Mesendoderm (in vitro differentiated cells): ENCODE results near the gene TENM4.
"Not testable (repeated sequence)": the region's sequence is repeated elsewhere in the genome, so short reads cannot be mapped to it uniquely, and the experiment has no call there.

Experiments used
- DNase-seq: peaks from one replicate; pipeline ENCODE4 v3.0.0; 2013
- H2AK5ac ChIP-seq: 2 replicates; pipeline ENCODE4 v1.6.1; 2013; ENCODE audit warnings: low read length, inconsistent platforms
- H2BK120ac ChIP-seq: 2 replicates; pipeline ENCODE4 v1.6.1; 2013; ENCODE audit warnings: low read depth, mild to moderate bottlenecking, low read length, moderate library complexity, mixed read lengths
- H2BK15ac ChIP-seq: replicated peaks from 2 replicates; pipeline ENCODE4 v1.6.1; 2013; ENCODE audit warnings: low read depth, mild to moderate bottlenecking, moderate library complexity
- H2BK5ac ChIP-seq: 2 replicates; pipeline ENCODE4 v1.6.1; 2013; ENCODE audit warnings: low read length, inconsistent platforms
- H3K18ac ChIP-seq: 2 replicates; pipeline ENCODE4 v1.6.1; 2013; ENCODE audit warnings: mild to moderate bottlenecking, low read length, mixed read lengths
- H3K23ac ChIP-seq: one replicate; pipeline ENCODE4 v1.6.1; 2013; ENCODE audit warnings: low read length
- H3K27ac ChIP-seq: 2 replicates; pipeline ENCODE4 v1.5.1; 2013; ENCODE audit warnings: low read depth, mild to moderate bottlenecking, inconsistent platforms, low read length, moderate library complexity
- H3K27me3 ChIP-seq: 2 replicates; pipeline ENCODE4 v1.6.1; 2013; ENCODE audit warnings: low read length, control low read depth, mild to moderate bottlenecking, inconsistent platforms; ENCODE audit not compliant: insufficient read depth, poor library complexity
- H3K36me3 ChIP-seq: 2 replicates; pipeline ENCODE4 v1.6.1; 2013; ENCODE audit warnings: low read length, inconsistent platforms; ENCODE audit not compliant: control insufficient read depth, insufficient read depth
- H3K4ac ChIP-seq: one replicate; pipeline ENCODE4 v1.6.1; 2013; ENCODE audit warnings: low read depth, mild to moderate bottlenecking, low read length, moderate library complexity
- H3K4me1 ChIP-seq: 2 replicates; pipeline ENCODE4 v1.6.1; 2013; ENCODE audit warnings: low read depth, low read length, inconsistent platforms; ENCODE audit not compliant: control insufficient read depth
- H3K4me2 ChIP-seq: 2 replicates; pipeline ENCODE4 v1.6.1; 2013; ENCODE audit warnings: low read length
- H3K4me3 ChIP-seq: 2 replicates; pipeline ENCODE4 v1.5.1; 2013; ENCODE audit warnings: mild to moderate bottlenecking, low read length
- H3K56ac ChIP-seq: one replicate; pipeline ENCODE4 v1.6.1; 2013; ENCODE audit warnings: low read length
- H3K79me1 ChIP-seq: 2 replicates; pipeline ENCODE4 v1.6.1; 2013; ENCODE audit warnings: low read length, inconsistent platforms
- H3K79me2 ChIP-seq: 2 replicates; pipeline ENCODE4 v1.6.1; 2013; ENCODE audit warnings: mild to moderate bottlenecking, low read length; ENCODE audit not compliant: control insufficient read depth, insufficient read depth
- H3K9ac ChIP-seq: 2 replicates; pipeline ENCODE4 v1.6.1; 2013; ENCODE audit warnings: low read length, inconsistent platforms
- H4K5ac ChIP-seq: one replicate; pipeline ENCODE4 v1.6.1; 2013; ENCODE audit warnings: low read length
- H4K8ac ChIP-seq: one replicate; pipeline ENCODE4 v1.6.1; 2013; ENCODE audit warnings: low read depth, mild to moderate bottlenecking, control low read depth, low read length, moderate library complexity
- WGBS: extraction: QIAGEN DNeasy Blood & Tissue Kit; methylation state at CpG from one replicate; pipeline ENCODE4 v1.1.7; 2013; ENCODE audit warnings: low lambda C conversion rate, missing lambda C conversion rate; ENCODE audit not compliant: insufficient coverage; ENCODE audit errors: extremely low coverage; 5-methylcytosine and 5-hydroxymethylcytosine counted together

Gene TENM4

DNA sequence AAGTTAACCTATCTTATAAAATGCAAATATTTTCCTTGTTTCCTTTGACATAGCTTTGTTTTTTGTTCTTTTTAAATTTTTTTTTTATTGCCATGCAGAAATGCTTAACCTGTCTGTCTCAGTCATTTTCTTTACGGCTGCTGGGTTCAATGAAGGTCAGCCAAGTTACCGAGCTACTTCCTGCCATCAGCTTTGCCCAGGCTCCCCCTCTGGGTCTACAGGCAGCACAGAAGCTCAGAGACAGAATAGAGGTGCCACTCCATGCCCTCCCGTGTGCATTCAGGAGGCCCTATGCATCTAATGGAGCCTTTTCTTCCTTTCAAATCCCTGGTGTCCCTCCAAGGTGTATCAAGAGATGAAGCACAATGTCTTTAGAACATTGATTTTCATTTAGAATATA is 455.2 kb downstream of the TENM4 start:
- Histone ChIP-seq H2BK120ac (no peak overlapping the region), H4K5ac (no peak overlapping the region), H3K27ac (no peak overlapping the region), H3K36me3 (no peaks in the 10 kb centered on the region), H3K18ac (no peak overlapping the region), H3K56ac (no peak overlapping the region), H2AK5ac (no peak overlapping the region), H3K23ac (no peak overlapping the region), H3K27me3 (no peaks in the 10 kb centered on the region), H2BK5ac (no peak overlapping the region), H3K4me3 (no peak overlapping the region), H3K4me2 (no peak overlapping the region), H3K9ac (no peak overlapping the region), H4K8ac (no peak overlapping the region), H3K79me1 (no peaks in the 10 kb centered on the region), H3K4ac (no peak overlapping the region), H2BK15ac (no peak overlapping the region), H3K4me1 (no peaks in the 10 kb centered on the region), H3K79me2 (no peaks in the 10 kb centered on the region)
- DNase-seq, result no peak
- WGBS, result no CpG with 5 or more reads among the region's 3 CpGs

DNA sequence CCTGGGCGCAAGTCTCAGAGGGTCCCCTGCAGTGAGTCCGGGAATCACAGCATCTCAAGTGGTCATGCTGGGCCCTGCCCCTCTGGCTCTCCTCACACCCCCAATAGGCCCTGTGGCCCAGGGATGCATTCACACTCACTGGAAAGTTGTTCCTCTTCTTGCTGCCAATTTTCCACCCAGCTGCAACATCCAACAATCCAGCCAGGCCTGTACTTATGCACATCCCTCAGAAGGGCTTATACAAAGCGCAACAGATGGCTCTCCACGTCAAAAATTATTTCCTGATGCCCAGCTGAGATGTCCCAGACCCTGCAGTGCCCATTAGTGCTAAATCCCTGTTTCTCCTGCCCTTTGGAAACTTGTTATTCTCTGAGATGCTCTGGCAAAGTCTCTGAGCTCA is 458.4 kb downstream of the TENM4 start:
- H3K4me3 ChIP-seq, result no peak overlapping the region
- no CpG with 5 or more reads among the region's 4 CpGs for WGBS
- H2AK5ac ChIP-seq, result no peak overlapping the region
- H3K4ac ChIP-seq, result no peak overlapping the region
- no peaks in the 10 kb centered on the region for H3K36me3 ChIP-seq
- no peak overlapping the region for H4K8ac ChIP-seq
- no peak overlapping the region for H3K23ac ChIP-seq
- no peak for DNase-seq
- H2BK15ac ChIP-seq, result no peak overlapping the region
- no peaks in the 10 kb centered on the region for H3K27me3 ChIP-seq
- H3K4me2 ChIP-seq, result no peak overlapping the region
- H3K56ac ChIP-seq, result no peak overlapping the region
- H2BK5ac ChIP-seq, result no peak overlapping the region
- no peak overlapping the region for H3K9ac ChIP-seq
- H3K79me2 ChIP-seq, result no peaks in the 10 kb centered on the region
- H3K79me1 ChIP-seq, result no peaks in the 10 kb centered on the region
- H3K4me1 ChIP-seq, result no peaks in the 10 kb centered on the region
- no peak overlapping the region for H4K5ac ChIP-seq
- H3K18ac ChIP-seq, result no peak overlapping the region
- H3K27ac ChIP-seq, result no peak overlapping the region
- H2BK120ac ChIP-seq, result no peak overlapping the region

GRCh38 chr11:78981153-78981552 is 459.7 kb downstream of the TENM4 start:
- no peak overlapping the region for H2BK120ac ChIP-seq
- no peak overlapping the region for H3K4me3 ChIP-seq
- H3K4me1 ChIP-seq, result no peaks in the 10 kb centered on the region
- no peak overlapping the region for H2AK5ac ChIP-seq
- no peaks in the 10 kb centered on the region for H3K36me3 ChIP-seq
- no CpG with 5 or more reads among the region's 3 CpGs for WGBS
- H3K79me1 ChIP-seq, result no peaks in the 10 kb centered on the region
- no peak overlapping the region for H3K23ac ChIP-seq
- H4K8ac ChIP-seq, result no peak overlapping the region
- no peak overlapping the region for H3K18ac ChIP-seq
- H2BK5ac ChIP-seq, result no peak overlapping the region
- DNase-seq, result no peak
- no peak overlapping the region for H3K27ac ChIP-seq
- no peak overlapping the region for H3K9ac ChIP-seq
- H3K79me2 ChIP-seq, result no peaks in the 10 kb centered on the region
- no peaks in the 10 kb centered on the region for H3K27me3 ChIP-seq
- H3K56ac ChIP-seq, result no peak overlapping the region
- no peak overlapping the region for H3K4ac ChIP-seq
- H3K4me2 ChIP-seq, result no peak overlapping the region
- H2BK15ac ChIP-seq, result no peak overlapping the region
- H4K5ac ChIP-seq, result no peak overlapping the region

DNA sequence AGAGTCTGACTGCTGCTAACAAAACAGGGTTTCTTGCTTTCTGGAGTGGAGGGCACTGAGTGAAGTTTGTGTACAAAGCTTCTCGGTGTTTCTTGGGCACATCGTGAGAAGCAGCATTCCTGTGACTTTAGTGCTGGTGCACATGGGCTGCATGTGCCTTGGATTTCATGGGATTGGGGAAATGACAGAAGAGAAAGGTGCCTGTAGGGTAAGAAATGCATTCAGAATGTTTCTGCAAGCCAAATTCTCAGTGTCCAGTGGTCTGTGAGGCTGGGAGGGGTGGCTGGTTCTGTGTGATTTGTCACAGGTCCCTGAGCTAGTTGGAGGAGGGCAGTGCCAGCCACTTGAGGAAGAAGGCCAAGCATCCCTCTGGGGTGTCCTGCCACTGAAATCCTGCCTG is 462.0 kb downstream of the TENM4 start:
- Histone ChIP-seq H2BK120ac (no peak overlapping the region), H3K56ac (no peak overlapping the region), H2BK15ac (no peak overlapping the region), H2BK5ac (no peak overlapping the region), H3K23ac (no peak overlapping the region), H2AK5ac (no peak overlapping the region), H3K79me2 (no peaks in the 10 kb centered on the region), H3K36me3 (no peaks in the 10 kb centered on the region), H3K9ac (no peak overlapping the region), H3K18ac (no peak overlapping the region), H3K4ac (no peak overlapping the region), H3K4me1 (peaks cover 2% of the 10 kb centered on the region), H3K27me3 (no peaks in the 10 kb centered on the region), H3K79me1 (no peaks in the 10 kb centered on the region), H3K4me3 (no peak overlapping the region), H4K8ac (no peak overlapping the region), H3K4me2 (no peak overlapping the region), H3K27ac (no peak overlapping the region), H4K5ac (no peak overlapping the region)
- DNase-seq, result no peak
- WGBS, result no CpG with 5 or more reads among the region's 2 CpGs

DNA sequence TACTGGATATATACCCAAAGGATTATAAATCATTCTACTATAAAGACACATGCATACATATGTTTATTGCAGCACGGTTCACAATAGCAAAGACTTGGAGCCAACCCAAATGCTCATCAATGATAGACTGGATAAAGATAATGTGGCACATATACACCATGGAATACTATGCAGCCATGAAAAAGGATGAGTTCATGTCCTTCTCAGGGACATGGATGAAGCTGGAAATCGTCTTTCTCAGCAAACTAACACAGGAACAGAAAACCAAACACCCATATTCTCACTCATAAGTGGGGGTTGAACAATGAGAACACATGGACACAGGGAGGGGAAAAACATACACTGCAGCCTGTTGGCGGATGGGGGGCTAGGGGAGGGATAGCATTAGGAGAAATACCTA is 463.0 kb downstream of the TENM4 start:
- not testable (repeated sequence) for H3K23ac ChIP-seq, H3K18ac ChIP-seq, H3K27ac ChIP-seq, H3K56ac ChIP-seq, DNase-seq, H4K8ac ChIP-seq, H3K79me2 ChIP-seq, H2BK120ac ChIP-seq, H3K27me3 ChIP-seq, H2BK15ac ChIP-seq, H3K4ac ChIP-seq, H3K36me3 ChIP-seq, H2BK5ac ChIP-seq, H2AK5ac ChIP-seq, H4K5ac ChIP-seq, H3K4me3 ChIP-seq, H3K9ac ChIP-seq, H3K4me2 ChIP-seq, H3K79me1 ChIP-seq, H3K4me1 ChIP-seq
- WGBS, result no CpG with 5 or more reads among the region's 3 CpGs

GRCh38 chr11:78977009-78977408 is 463.8 kb downstream of the TENM4 start:
- H2AK5ac ChIP-seq, result no peak overlapping the region

More at GRCh38 chr11:78977009-78977408, 463.8 kb downstream of the TENM4 start:
- no CpG with 5 or more reads among the region's 3 CpGs for WGBS
- H4K8ac ChIP-seq, result no peak overlapping the region
- H3K79me1 ChIP-seq, result no peaks in the 10 kb centered on the region
- no peaks in the 10 kb centered on the region for H3K36me3 ChIP-seq
- H3K23ac ChIP-seq, result no peak overlapping the region
- H3K27me3 ChIP-seq, result no peaks in the 10 kb centered on the region
- H2BK15ac ChIP-seq, result no peak overlapping the region
- H3K56ac ChIP-seq, result no peak overlapping the region
- H3K4me2 ChIP-seq, result no peak overlapping the region
- H3K4ac ChIP-seq, result no peak overlapping the region
- H2BK120ac ChIP-seq, result no peak overlapping the region
- H3K4me3 ChIP-seq, result no peak overlapping the region
- peaks cover 2% of the 10 kb centered on the region for H3K4me1 ChIP-seq
- no peak for DNase-seq
- no peak overlapping the region for H3K9ac ChIP-seq
- H3K18ac ChIP-seq, result no peak overlapping the region
- H2BK5ac ChIP-seq, result no peak overlapping the region
- no peak overlapping the region for H4K5ac ChIP-seq
- H3K27ac ChIP-seq, result no peak overlapping the region
- H3K79me2 ChIP-seq, result no peaks in the 10 kb centered on the region
